RWPE1 (cell line): Measurements from ENCODE around the gene PDK2.

ENCODE experiments used
- CTCF ChIA-PET: fragments of 350-600 bp; sonication (Branson Sonifier 250); formaldehyde crosslinking; extraction: SDS; loops from one replicate; lab custom pipeline; 2021; lab: Yijun Ruan, JAX
- POLR2A ChIA-PET: fragments of 400-600 bp; formaldehyde crosslinking; extraction: SDS; loops from one replicate; lab custom pipeline; 2020; ENCODE audit warnings: antibody characterized with exemption; ENCODE audit not compliant: low non-redundant PET; lab: Yijun Ruan, JAX
- DNase-seq: peaks from one replicate; pipeline ENCODE4 v3.0.0; 2012; ENCODE audit warnings: low spot score
- H3K27ac ChIP-seq: fragments of 450-650 bp; 2 replicates; pipeline ENCODE4 v1.5.1; 2017
- CTCF ChIP-seq: fragments of 450-650 bp; conservative IDR thresholded peaks from 2 replicates; pipeline ENCODE4 v1.5.1; 2017; ENCODE audit warnings: low read depth, mild to moderate bottlenecking

PDK2 gene

GRCh38 chr17:50056217-50056960 is 38.8 kb upstream of the PDK2 start:
- peak; percentile 63 for TF ChIP-seq CTCF
- CTCF ChIA-PET = interaction anchor here (0.6 to 3.6 kb wide), 7 partner anchors 13 to 122 kb away, joined by 3 to 15 read pairs (median 4); no protein-coding TSS in a partner anchor
- DNase-seq = no peak
- H3K27ac ChIP-seq = peak overlapping the region; percentile 100
- POLR2A ChIA-PET = interaction anchor here (0.5 to 3.7 kb wide), 6 partner anchors 10 to 379 kb away, joined by 3 to 63 read pairs (median 4); partner anchors contain the start of gene TAC4

- DNase-seq = no peak
- CTCF ChIA-PET = interaction anchor here (1.2 to 3.0 kb wide), 2 partner anchors 30 kb away, joined by 8 to 15 read pairs; no protein-coding TSS in a partner anchor
- H3K27ac ChIP-seq = peak overlapping the region; percentile 100
- TF ChIP-seq CTCF = no peak
- POLR2A ChIA-PET = interaction anchor here (0.5 to 3.7 kb wide), 6 partner anchors 10 to 380 kb away, joined by 3 to 63 read pairs (median 4); no protein-coding TSS in a partner anchor
Measured at GRCh38 chr17:50056961-50057330, 38.2 kb upstream of the PDK2 start.

- POLR2A ChIA-PET = interaction anchor here (0.5 to 3.7 kb wide), 2 partner anchors 23 to 30 kb away, joined by 5 to 63 read pairs; no protein-coding TSS in a partner anchor
Measured at GRCh38 chr17:50057521-50057991, 37.6 kb upstream of the PDK2 start.

GRCh38 chr17:50058296-50058953 is 36.7 kb upstream of the PDK2 start:
- ChIA-PET POLR2A (interaction anchor here (0.6 kb wide), 1 partner anchor 93 kb away, joined by 7 read pairs; no protein-coding TSS in a partner anchor), CTCF (interaction anchor here (0.6 to 3.0 kb wide), 3 partner anchors 27 to 61 kb away, joined by 3 to 15 read pairs (median 7); no protein-coding TSS in a partner anchor)
- DNase-seq = no peak
- H3K27ac ChIP-seq = peak overlapping the region; percentile 100
- no peak for TF ChIP-seq CTCF

More at GRCh38 chr17:50057521-50057991, 37.6 kb upstream of the PDK2 start:
- DNase-seq = no peak
- CTCF ChIA-PET = interaction anchor here (1.4 to 3.0 kb wide), 2 partner anchors 30 to 61 kb away, joined by 7 to 15 read pairs; no protein-coding TSS in a partner anchor
- no peak for TF ChIP-seq CTCF
- H3K27ac ChIP-seq = peak overlapping the region; percentile 100

- no peak for DNase-seq
- no peak for TF ChIP-seq CTCF
- CTCF ChIA-PET = interaction anchor here (3.0 kb wide), 1 partner anchor 32 kb away, joined by 15 read pairs; no protein-coding TSS in a partner anchor
- POLR2A ChIA-PET = interaction anchor here (0.5 to 3.7 kb wide), 2 partner anchors 32 to 438 kb away, joined by 8 to 34 read pairs; no protein-coding TSS in a partner anchor
- peak overlapping the region; percentile 100 for H3K27ac ChIP-seq
Measured at GRCh38 chr17:50059256-50059655, 35.9 kb upstream of the PDK2 start.
